Cerebellar cortex (tissue), 1 donor: Measurements from ENCODE around the gene PDP2.
"Not testable (repeated sequence)": the region's sequence is repeated elsewhere in the genome, so short reads cannot be mapped to it uniquely, and the experiment has no call there.

Source experiments
- DNase-seq: peaks from one replicate; pipeline ENCODE4 v3.0.0-alpha.2; 2015; ENCODE audit warnings: low spot score

PDP2 gene

GRCh38 chr16:66919569-66920298 lies 39.4 kb downstream of the PDP2 start:
- DNase-seq = no peak

DNA sequence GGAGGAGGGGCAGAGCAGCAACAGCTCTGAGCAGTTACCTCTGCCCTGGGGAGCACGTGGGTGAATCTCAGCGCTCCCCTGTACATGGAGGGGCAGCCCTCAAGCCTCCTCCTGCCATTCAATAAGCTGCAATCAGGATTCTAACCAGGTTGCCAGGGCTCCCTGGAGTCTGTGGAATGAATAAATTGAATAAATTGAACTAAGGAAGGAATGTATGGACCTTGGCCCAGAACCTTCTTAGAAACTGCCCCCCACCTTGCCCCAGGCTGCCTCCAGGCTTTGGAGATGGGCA lies 39.9 kb downstream of the PDP2 start:
- DNase-seq = no peak

DNA sequence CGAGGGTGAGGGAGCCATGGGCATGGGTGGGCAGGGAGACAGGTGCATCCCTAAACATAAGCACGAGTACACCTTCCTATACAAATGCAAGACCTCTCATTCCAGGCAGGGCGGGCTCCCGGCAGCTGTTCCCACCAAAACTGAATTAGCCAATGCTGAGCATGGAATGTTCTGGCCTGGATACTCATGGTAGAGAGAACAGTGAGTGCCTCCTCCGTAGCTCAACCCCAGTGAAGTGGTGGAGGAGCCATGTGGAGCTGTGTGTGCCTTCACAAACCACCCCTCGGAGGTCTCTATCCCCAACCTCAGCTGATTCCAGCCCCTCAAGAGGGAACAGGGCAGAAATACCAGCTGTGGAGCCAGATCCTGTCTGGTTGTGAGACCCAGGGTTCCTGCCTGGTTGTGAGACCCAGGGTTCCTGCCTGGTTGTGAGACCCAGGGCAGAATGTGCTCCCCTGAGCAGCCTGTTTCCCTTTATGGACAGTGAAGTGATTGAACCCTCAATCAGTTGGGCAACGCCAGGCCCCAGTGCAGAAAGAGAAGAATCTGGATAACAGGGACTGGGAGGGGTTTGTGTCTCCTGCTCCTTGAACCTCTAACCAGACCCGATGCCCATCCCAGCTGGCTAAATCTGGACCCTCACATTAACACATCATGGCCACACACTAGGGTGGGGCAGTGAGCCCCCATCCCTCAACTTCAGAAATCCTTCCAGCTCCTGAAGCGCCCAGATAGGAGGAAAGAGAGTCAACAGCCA lies 40.8 kb downstream of the PDP2 start:
- no peak for DNase-seq

GRCh38 chr16:66921729-66922450 lies 41.6 kb downstream of the PDP2 start:
- no peak for DNase-seq

GRCh38 chr16:66923247-66923731 lies 43.0 kb downstream of the PDP2 start:
- DNase-seq = peak; percentile 55

- no peak for DNase-seq
Observed at GRCh38 chr16:66923866-66924265, 43.6 kb downstream of the PDP2 start.

- DNase-seq = no peak
Observed at GRCh38 chr16:66924527-66925321, 44.4 kb downstream of the PDP2 start.

DNA sequence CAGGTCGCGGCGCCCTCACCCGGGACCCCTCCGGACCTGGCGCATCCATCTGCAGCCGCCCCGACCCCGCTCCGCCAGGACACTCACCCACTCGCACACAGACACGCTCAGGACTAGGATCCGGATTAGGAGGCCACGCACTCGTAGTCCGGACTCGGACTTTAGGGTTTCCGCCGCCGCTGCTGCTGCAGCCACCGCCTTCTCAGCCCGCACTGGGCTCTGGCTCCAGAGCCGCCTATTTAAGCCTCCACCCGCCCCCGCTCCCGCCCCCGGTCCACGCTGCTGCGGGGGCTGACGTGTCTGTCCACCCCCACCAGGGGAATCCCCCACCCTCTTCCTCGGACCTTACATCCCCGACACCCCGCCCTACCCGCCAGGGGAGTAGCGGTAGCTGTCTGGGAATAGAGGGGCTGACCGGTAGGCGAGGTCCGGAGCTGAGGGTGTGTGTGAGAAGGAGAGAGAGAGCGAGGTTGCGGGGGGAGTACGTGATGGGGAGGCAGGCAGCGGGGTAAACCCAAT lies 45.1 kb downstream of the PDP2 start, which contains the start of gene RRAD:
RRAD (minus strand) TSS at position 214 of the 519 bp plus-strand sequence. CDS start 356 bp downstream, outside the sequence.
- no peak for DNase-seq

DNA sequence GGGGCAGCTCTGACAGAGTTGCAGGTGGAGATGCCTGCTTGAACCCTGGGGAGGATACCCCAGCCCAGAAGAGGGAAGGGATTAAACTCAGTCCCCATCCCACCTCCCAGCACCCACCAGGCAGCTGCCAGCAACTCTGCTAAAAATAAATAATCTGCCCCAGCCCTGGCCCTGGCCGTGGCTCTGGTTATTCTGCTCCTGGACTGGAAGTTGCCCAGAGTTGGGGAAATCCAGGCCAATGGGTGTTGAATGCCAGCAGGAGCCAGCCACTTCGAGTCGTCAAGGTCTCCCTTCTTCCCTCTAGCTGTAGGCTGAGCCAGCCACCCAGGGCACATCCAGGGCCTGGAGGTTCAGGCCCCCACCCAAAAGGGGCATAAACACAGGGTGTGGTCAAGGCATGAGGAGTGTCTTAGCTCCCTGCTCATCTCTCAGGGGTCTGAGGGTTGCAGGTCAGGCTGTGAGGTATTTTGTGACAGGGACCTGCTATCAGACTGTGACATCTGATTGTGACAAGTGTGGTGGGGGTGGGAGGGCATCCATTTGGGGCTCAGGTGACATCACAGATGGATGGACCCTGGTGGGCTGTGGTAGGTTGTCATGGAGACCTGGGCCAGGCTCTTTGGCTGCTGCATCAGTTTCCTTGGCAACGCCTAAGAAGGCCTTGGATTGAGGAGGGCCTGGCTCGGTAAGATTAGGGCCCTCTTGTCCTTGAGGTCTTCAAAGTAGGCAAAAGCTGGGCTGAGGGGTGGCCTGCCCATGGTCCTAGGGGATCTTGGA lies 46.0 kb downstream of the PDP2 start:
- no peak for DNase-seq

DNA sequence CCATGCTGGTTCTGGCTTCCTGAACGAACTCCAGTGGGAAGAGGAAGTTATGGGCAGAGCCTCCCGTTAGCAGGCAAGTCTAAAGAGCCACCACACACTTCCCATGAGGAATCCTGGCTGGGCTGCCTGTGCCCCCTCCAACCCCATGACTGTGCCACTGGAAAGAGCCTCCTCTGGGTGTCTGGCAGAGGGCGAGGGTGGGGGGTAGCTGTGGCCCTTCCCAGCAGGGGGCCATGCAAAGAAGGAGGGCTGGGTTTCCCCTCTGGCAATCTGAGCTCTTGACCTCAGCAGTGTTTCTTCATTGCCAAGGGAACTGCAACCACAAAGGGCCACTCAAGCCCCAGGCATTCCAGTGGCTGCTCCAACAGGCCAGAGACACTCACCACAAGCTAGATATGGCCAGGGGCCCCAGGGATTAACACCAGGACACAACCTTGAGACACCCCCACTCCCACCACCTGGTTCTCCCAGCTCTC lies 46.7 kb downstream of the PDP2 start:
- DNase-seq = no peak

DNA sequence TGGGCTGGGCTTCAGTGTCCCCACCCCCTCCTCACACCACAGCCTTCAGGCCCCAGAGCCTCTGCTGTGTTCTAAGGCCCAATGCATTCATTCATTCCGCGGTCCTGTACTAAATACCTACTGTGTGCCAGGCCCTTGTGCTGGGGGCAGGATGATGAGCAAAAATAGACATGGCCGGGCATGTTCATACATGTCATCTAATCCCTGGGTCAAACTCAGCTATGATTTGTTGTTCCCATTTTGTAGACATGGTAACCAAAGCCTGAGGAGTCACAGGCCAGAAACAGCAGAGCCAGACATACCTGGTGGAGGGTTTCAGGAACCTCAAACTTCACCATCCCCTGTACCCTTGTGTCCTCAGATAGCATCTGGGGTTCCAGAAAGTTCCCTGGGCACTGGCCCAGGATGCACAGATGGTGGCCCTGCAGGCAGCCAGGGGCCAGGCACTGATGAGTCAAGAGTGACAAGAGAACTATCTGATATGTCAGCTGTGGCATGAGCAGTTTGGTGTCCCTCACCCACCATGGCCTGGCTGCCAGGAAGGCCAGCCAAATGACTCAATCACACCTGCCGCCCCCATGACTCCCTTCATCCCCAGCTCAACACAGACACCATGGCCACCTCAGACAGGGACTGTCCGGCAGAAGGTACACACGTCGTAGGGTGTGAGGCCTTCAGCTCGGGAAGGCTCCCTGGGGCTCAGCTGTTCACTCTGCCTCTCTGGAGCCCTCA lies 47.8 kb downstream of the PDP2 start:
- no peak for DNase-seq

- no peak for DNase-seq
Observed at GRCh38 chr16:66928702-66929388, 48.5 kb downstream of the PDP2 start.

DNA sequence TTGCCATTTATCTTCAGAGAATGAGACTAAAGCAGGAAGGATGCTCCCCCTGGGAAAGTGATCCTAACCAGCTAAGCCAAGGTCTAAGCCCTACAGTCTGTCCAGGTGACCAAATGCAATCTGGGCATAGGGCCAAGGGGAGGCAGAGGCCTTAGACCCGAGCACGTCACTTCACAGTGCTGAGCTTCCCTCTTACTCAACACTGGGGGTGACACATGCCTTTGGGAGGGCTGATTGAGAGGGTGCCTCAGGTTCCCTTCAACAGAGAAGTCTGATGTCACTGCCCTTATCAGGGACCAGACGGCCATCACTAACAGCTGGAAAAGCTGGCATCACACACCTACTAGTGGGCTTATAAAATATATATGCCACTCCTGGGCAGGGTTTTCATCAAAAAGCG lies 49.9 kb downstream of the PDP2 start:
- DNase-seq = no peak

DNA sequence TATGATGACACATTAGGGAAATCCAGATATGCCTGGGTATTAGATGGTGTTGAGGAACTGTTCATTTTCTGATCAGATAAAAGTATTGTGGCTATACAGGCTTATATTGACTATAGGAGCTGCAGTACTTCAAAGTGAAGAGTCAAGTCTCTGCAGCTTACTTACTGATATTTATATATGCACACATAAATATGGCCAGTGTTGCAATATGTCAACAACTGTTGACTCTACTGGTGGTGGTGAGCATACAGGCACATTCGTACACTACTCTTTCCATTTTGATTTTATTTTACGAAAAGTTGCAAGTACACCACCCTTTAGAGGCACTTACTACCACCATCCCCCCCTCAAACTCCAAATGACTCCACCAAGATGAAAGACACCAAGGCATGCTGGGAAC lies 51.4 kb downstream of the PDP2 start:
- DNase-seq = no peak

DNA sequence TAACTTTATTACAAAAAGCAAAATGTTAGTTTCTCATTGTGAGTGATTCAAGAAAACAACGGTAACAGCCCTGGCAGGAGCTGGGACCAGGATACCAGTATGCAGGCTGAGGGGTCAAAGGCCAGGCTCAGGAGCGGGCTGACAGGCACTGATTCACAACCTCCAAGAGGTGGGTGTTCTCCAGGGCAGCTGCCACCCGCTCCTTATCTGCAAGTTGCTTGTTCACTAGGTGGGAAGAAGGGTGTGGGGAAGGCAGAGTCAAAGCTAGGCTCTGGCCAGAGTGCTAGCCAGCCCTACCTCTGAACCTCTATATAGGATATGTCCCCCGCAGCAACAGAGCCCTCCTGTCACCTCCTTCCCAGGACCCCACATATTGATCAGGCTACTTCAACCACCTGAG lies 51.8 kb downstream of the PDP2 start:
- DNase-seq = no peak

DNA sequence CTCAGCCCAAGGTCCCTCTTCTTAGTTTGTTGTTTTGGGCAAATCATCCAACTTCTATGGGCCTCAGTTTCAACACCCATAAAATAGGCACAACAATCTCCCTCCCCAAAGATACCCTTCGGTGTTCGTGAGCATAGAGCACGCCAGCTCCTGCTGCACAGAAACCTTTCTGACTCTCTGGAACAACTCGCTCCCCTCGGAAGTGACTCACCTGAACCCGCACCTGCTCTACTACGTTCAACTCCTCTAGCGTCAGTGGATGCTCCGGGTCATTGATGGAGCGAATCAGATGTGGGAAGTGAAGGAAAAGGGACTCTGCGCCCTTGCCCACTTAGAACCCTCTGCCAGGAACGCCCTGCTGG lies 53.4 kb downstream of the PDP2 start:
- DNase-seq = no peak

DNA sequence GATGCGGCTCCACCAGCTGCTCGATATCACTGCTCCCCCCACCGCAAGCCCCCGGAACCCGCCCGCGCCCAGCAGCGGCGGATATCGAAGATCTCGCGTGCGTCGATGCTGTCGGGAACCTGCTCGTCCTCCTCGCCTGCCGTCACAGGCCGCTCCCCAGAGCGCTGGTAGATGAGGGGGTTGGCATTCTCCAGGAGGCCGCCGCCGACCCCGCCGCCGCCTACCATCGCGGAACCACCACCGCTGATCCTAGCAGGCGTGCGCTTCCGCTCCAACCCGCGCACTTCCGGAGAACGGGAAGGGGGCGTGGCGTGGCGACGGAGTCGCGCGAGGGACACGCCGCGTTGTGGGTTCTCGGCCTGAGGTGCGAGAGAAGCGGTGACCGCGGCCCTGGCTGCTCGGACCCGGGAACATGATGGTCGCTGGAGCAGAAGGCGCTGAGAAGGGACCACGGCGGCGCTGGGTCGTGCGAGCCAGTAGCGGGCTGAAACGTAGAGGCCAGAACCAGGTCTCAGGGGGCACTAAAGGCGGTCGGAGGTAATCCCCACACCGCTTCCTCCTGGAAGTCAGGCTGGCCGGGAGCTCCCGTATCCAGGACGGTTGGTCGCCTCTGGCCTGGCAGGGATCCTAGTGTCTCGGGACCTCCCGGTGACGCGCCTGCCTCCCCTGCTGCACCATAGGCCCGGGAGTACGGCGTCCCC lies 54.0 kb downstream of the PDP2 start, which contains the start of gene CIAO2B:
CIAO2B (minus strand) TSS at position 265 of the 701 bp plus-strand sequence; CDS start at position 227, 38 bp downstream.
- DNase-seq = peak; percentile 76

DNA sequence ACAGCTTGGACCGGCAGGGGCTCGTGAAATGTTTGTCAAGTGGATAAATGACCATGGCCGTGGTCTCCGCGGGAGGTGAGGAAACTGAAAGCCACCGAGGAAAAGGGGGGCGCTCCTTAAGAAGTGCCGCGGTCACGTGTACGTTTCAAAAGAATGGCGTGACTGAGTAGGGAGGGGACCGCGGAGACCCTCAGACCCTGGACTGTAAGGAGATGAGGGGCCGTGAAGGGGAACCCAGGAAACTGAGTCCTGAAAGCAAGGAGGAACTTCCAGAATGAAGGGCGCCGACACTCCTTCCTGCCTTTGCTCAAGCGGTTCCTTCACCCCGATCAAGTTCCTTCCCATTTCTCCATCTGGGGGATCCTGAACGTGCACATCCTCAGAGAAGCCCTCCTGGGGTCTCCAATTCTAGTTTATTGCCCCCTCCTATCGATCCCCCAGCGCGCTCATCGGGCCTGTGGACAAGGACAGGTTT lies 54.6 kb downstream of the PDP2 start:
- not testable (repeated sequence) for DNase-seq
